HEK293 (cell line): ENCODE results near the gene CDH10.

Experiments
- CTCF ChIP-seq: fragments of 450-650 bp; formaldehyde crosslinking; IDR thresholded peaks from 2 replicates; pipeline ENCODE4 v1.5.1; 2016; ENCODE audit warnings: missing biosample characterization, missing genetic modification characterization
- ZBTB21 ChIP-seq: fragments of 450-650 bp; formaldehyde crosslinking; IDR thresholded peaks from 2 replicates; pipeline ENCODE4 v1.5.1; 2017; ENCODE audit warnings: missing biosample characterization, missing genetic modification characterization
- ZNF174 ChIP-seq: fragments of 450-650 bp; formaldehyde crosslinking; IDR thresholded peaks from 2 replicates; pipeline ENCODE4 v1.5.0; 2017; ENCODE audit warnings: missing biosample characterization, mild to moderate bottlenecking, missing genetic modification characterization
- ZNF391 ChIP-seq: fragments of 450-650 bp; formaldehyde crosslinking; IDR thresholded peaks from 2 replicates; pipeline ENCODE4 v1.5.1; 2016; ENCODE audit warnings: low read depth, missing biosample characterization, missing genetic modification characterization, borderline replicate concordance

- TF ChIP-seq ZNF174 (tag by site-specific recombination), result no peak
- TF ChIP-seq CTCF, result no peak
- no peak for TF ChIP-seq ZNF391 (tag by site-specific recombination)
- no peak for TF ChIP-seq ZBTB21 (tag by site-specific recombination)
Measured at GRCh38 chr5:24645483-24645882, 705 bp upstream of the CDH10 start.
